IMR-90 (cell line): ENCODE measurements around the gene NCBP2L. TPM values are rescaled to one million over a fixed set of nuclear protein-coding genes. Genes with fewer than 3 reads are reported as not detected.

Source experiments
- ATAC-seq: fragments of 200-7000 bp; cut with Tn5 transposase; 2 replicates; pipeline ENCODE4 v1.9.1; 2020; ENCODE audit warnings: low read depth, mild to moderate bottlenecking, moderate library complexity
- BruUV-seq: library from RNA; stranded (reverse); fragments of 400-500 nt; replicated peaks from 2 replicates; lab custom pipeline; 2021; lab: Mats Ljungman, UMichigan
- CTCF ChIA-PET: fragments of 300-600 bp; formaldehyde crosslinking; extraction: SDS; loops from one replicate; lab custom pipeline; 2021; ENCODE audit warnings: antibody characterized with exemption; lab: Yijun Ruan, JAX
- POLR2A ChIA-PET: fragments of 300-600 bp; sonication (Branson Sonifier 250); formaldehyde crosslinking; loops from one replicate; lab custom pipeline; 2022; ENCODE audit warnings: antibody characterized with exemption; ENCODE audit not compliant: unreplicated experiment; lab: Charles Lee
- DNase-seq: peaks from one replicate; pipeline ENCODE4 v3.0.0; 2013
- H2AFZ ChIP-seq: replicated peaks from 2 replicates; pipeline ENCODE3; 2013; ENCODE audit warnings: low read length, mild to moderate bottlenecking; ENCODE audit not compliant: poor library complexity
- H2AK5ac ChIP-seq: 2 replicates; pipeline ENCODE4 v1.6.1; 2013; ENCODE audit warnings: low read depth, low read length, inconsistent platforms
- H2AK9ac ChIP-seq: replicated peaks from 2 replicates; pipeline ENCODE3; 2013; ENCODE audit warnings: mild to moderate bottlenecking, low read depth, low read length, moderate library complexity; ENCODE audit not compliant: poor library complexity
- H2BK120ac ChIP-seq: 2 replicates; pipeline ENCODE4 v1.6.1; 2013; ENCODE audit warnings: low read depth, low read length, inconsistent platforms
- H2BK15ac ChIP-seq: 3 replicates; pipeline ENCODE4 v1.6.1; 2013; ENCODE audit warnings: low read depth, low read length, inconsistent platforms
- H2BK20ac ChIP-seq: 2 replicates; pipeline ENCODE4 v1.6.1; 2013; ENCODE audit warnings: low read depth, mild to moderate bottlenecking, inconsistent platforms, low read length, moderate library complexity
- H2BK5ac ChIP-seq: 2 replicates; pipeline ENCODE4 v1.6.1; 2013; ENCODE audit warnings: mild to moderate bottlenecking, low read depth, low read length, inconsistent platforms; ENCODE audit not compliant: poor library complexity, severe bottlenecking
- H3K14ac ChIP-seq: replicated peaks from 2 replicates; pipeline ENCODE4 v1.6.1; 2013; ENCODE audit warnings: low read depth, low read length, inconsistent platforms
- H3K18ac ChIP-seq: 2 replicates; pipeline ENCODE4 v1.6.1; 2013; ENCODE audit warnings: low read depth, low read length, control low read depth
- H3K23ac ChIP-seq: 2 replicates; pipeline ENCODE4 v1.6.1; 2013; ENCODE audit warnings: low read depth, low read length, inconsistent platforms
- H3K27ac ChIP-seq: 2 replicates; pipeline ENCODE4 v1.5.1; 2013; ENCODE audit warnings: mild to moderate bottlenecking, control low read depth, low read length; ENCODE audit not compliant: insufficient read depth
- H3K27me3 ChIP-seq: 2 replicates; pipeline ENCODE4 v1.6.1; 2013; ENCODE audit warnings: low read length; ENCODE audit not compliant: control insufficient read depth, insufficient read depth
- H3K36me3 ChIP-seq: 2 replicates; pipeline ENCODE4 v1.6.1; 2013; ENCODE audit warnings: low read length, mixed read lengths; ENCODE audit not compliant: control insufficient read depth, insufficient read depth
- H3K4ac ChIP-seq: 2 replicates; pipeline ENCODE4 v1.6.1; 2013; ENCODE audit warnings: low read depth, low read length, inconsistent platforms
- H3K4me1 ChIP-seq: 2 replicates; pipeline ENCODE4 v1.6.1; 2013; ENCODE audit warnings: low read length, mixed read lengths; ENCODE audit not compliant: control insufficient read depth, insufficient read depth
- H3K4me2 ChIP-seq: 2 replicates; pipeline ENCODE4 v1.6.1; 2013; ENCODE audit warnings: low read depth, mild to moderate bottlenecking, control low read depth, low read length, moderate library complexity
- H3K4me3 ChIP-seq: 2 replicates; pipeline ENCODE4 v1.5.1; 2013; ENCODE audit warnings: low read depth, mild to moderate bottlenecking, control low read depth, low read length, moderate library complexity; ENCODE audit not compliant: insufficient read depth
- H3K56ac ChIP-seq: 2 replicates; pipeline ENCODE4 v1.6.1; 2013; ENCODE audit warnings: low read length, inconsistent platforms; ENCODE audit not compliant: insufficient read depth; ENCODE audit errors: extremely low read depth
- H3K79me1 ChIP-seq, 2 experiments: 2 replicates each; pipeline ENCODE4 v1.6.1; 2013; ENCODE audit warnings: low read length in 2 of 2, inconsistent platforms in 1 of 2, low read depth in 1 of 2
- H3K9ac ChIP-seq: 2 replicates; pipeline ENCODE4 v1.6.1; 2013; ENCODE audit warnings: low read depth, low read length, control low read depth
- H3K9me1 ChIP-seq: 2 replicates; pipeline ENCODE4 v1.6.1; 2013; ENCODE audit warnings: low read length, inconsistent platforms; ENCODE audit not compliant: insufficient read depth
- H3K9me3 ChIP-seq: 2 replicates; pipeline ENCODE4 v1.6.1; 2013; ENCODE audit warnings: low read length; ENCODE audit not compliant: control insufficient read depth, insufficient read depth
- H4K20me1 ChIP-seq: 2 replicates; pipeline ENCODE4 v1.6.1; 2013; ENCODE audit warnings: low read length, inconsistent platforms; ENCODE audit not compliant: insufficient read depth
- H4K5ac ChIP-seq: 2 replicates; pipeline ENCODE4 v1.6.1; 2013; ENCODE audit warnings: mild to moderate bottlenecking, low read depth, low read length, control low read depth
- H4K8ac ChIP-seq, 2 experiments: 2 replicates each; pipeline ENCODE4 v1.6.1; 2013; ENCODE audit warnings: low read depth in 2 of 2, low read length in 2 of 2, control low read depth in 1 of 2, inconsistent platforms in 1 of 2
- H4K91ac ChIP-seq: 2 replicates; pipeline ENCODE4 v1.6.1; 2013; ENCODE audit warnings: low read depth, low read length, inconsistent platforms; ENCODE audit not compliant: insufficient read depth
- BHLHE40 ChIP-seq: fragments of 150-350 bp; IDR thresholded peaks from 2 replicates; pipeline ENCODE4 v1.6.1; 2016; ENCODE audit warnings: mild to moderate bottlenecking, low read depth, low read length
- CEBPB ChIP-seq: IDR thresholded peaks from 2 replicates; pipeline ENCODE4 v1.6.1; 2012; ENCODE audit warnings: low read depth, low read length, improper control_type of control experiment
- CHD1 ChIP-seq: IDR thresholded peaks from 2 replicates; pipeline ENCODE4 v1.6.1; 2012; ENCODE audit warnings: low read depth, low read length, improper control_type of control experiment
- FOS ChIP-seq: fragments of 150-350 bp; IDR thresholded peaks from 2 replicates; pipeline ENCODE4 v1.6.1; 2016; ENCODE audit warnings: low read depth, low read length
- MAFK ChIP-seq: IDR thresholded peaks from 2 replicates; pipeline ENCODE4 v1.6.1; 2012; ENCODE audit warnings: low read depth, low read length, improper control_type of control experiment
- MAZ ChIP-seq: IDR thresholded peaks from 2 replicates; pipeline ENCODE4 v1.6.1; 2012; ENCODE audit warnings: low read depth, mild to moderate bottlenecking, low read length, improper control_type of control experiment, moderate library complexity, borderline replicate concordance
- MXI1 ChIP-seq: IDR thresholded peaks from 2 replicates; pipeline ENCODE4 v1.6.1; 2012; ENCODE audit warnings: low read depth, mild to moderate bottlenecking, low read length, moderate library complexity, borderline replicate concordance
- NFE2L2 ChIP-seq: fragments of 150-350 bp; IDR thresholded peaks from 2 replicates; pipeline ENCODE4 v1.6.1; 2016; ENCODE audit warnings: low read depth, mild to moderate bottlenecking, low read length
- POLR2A ChIP-seq: IDR thresholded peaks from 2 replicates; pipeline ENCODE4 v1.6.1; 2012; ENCODE audit warnings: mild to moderate bottlenecking, low read depth, low read length
- RAD21 ChIP-seq: IDR thresholded peaks from 2 replicates; pipeline ENCODE4 v1.6.1; 2012; ENCODE audit warnings: low read length, improper control_type of control experiment
- RCOR1 ChIP-seq: IDR thresholded peaks from 2 replicates; pipeline ENCODE4 v1.6.1; 2012; ENCODE audit warnings: mild to moderate bottlenecking, low read length, improper control_type of control experiment; ENCODE audit not compliant: insufficient replicate concordance
- RFX5 ChIP-seq: IDR thresholded peaks from 2 replicates; pipeline ENCODE4 v1.8.0; 2012; ENCODE audit warnings: low read depth, mild to moderate bottlenecking, low read length, moderate library complexity
- SMC3 ChIP-seq: fragments of 150-350 bp; IDR thresholded peaks from 2 replicates; pipeline ENCODE4 v1.6.1; 2016; ENCODE audit warnings: low read depth, mild to moderate bottlenecking, antibody characterized with exemption, low read length, moderate library complexity
- WGBS, 2 experiments: methylation state at CpG; one replicate each; pipeline versions ENCODE4 v1.1.5 to v1.1.7; 2013; ENCODE audit warnings: missing lambda C conversion rate in 2 of 2; ENCODE audit not compliant: insufficient read length in 1 of 2; ENCODE audit errors: extremely low coverage in 2 of 2; 5-methylcytosine and 5-hydroxymethylcytosine counted together
- dilution Hi-C: fragments of 300-500 bp; cut with HindIII; formaldehyde crosslinking; loops from one replicate; pipeline ENCODE4 v1.14.3; 2018; ENCODE audit warnings: low sequenced_read_pairs; ENCODE audit not compliant: unreplicated experiment
- in situ Hi-C: fragments of 300-500 bp; cut with MboI; formaldehyde crosslinking; loops from 3 replicates; pipeline ENCODE4 v1.14.3; 2019; ENCODE audit warnings: low sequenced_read_pairs, inconsistent platforms, mixed read lengths
- intact Hi-C: fragments of 100-400 bp; cut with micrococcal nuclease; formaldehyde crosslinking; loops from 2 replicates; pipeline ENCODE4 v1.10.0; 2022
- polyA plus RNA-seq, 3 experiments: library from polyadenylated mRNA; depleted of rRNA; stranded (reverse); fragments of >200 nt; gene quantifications; 2 replicates each; pipeline ENCODE4 v1.2.3, GENCODE V29; 2012; ENCODE audit warnings: low replicate concordance in 1 of 3
- total RNA-seq: library from RNA; depleted of rRNA; stranded (reverse); fragments of >200 nt; gene quantifications from 2 replicates; pipeline ENCODE4 v1.2.3, GENCODE V29; 2012
- TF ChIP-seq, protein P1 (sequence below): fragments of 150-350 bp; IDR thresholded peaks from 2 replicates; pipeline ENCODE4 v1.6.1; 2017; ENCODE audit warnings: mild to moderate bottlenecking, antibody characterized with exemption, low read length, low read depth
- TF ChIP-seq, protein P2 (sequence below): conservative IDR thresholded peaks from 2 replicates; pipeline ENCODE4 v1.5.1; 2012; ENCODE audit warnings: mild to moderate bottlenecking, low read depth, low read length, improper control_type of control experiment
- TF ChIP-seq, protein P3 (sequence below): fragments of 150-350 bp; IDR thresholded peaks from 2 replicates; pipeline ENCODE4 v1.6.1; 2016; ENCODE audit warnings: low read depth, mild to moderate bottlenecking, low read length, moderate library complexity, borderline replicate concordance

The NCBP2L gene
- total and polyA plus RNA-seq, 2 of the 4 experiments (the other 2 are of a cell fraction): not detected

DNA sequence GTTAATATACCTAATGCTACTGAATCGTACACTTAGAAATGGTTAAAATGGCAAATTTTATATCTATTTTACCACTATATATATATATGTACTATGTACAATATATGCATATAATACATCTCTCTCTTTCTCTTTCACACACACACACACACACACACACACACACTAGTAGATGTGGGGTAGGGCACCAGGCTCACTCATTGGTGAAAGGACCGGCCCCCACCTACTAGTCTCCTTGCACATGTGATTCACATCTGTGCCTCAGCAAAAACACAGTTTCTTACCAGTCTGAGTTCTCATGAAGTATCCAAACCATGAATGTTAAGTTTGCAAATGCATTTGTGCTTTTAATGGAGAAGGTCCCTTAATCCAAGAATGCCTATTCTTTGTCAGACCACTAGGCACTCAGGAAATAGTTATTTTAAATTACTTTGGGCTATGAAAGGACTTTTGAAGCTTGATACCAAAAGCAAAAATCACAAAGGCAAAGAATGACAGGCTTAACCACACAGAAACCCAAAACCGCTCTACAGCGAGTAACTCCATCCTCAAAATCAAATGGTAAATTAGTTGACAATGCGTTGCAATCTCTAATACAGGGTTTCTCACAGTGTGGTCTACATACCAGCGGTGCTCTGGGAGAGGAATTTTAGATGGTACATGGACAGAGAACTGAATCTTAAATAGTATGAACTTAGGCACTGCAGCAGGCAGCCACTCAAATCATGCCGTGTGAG, 7.8 kb upstream of the NCBP2L start:
- Histone ChIP-seq H3K4me2 (no peak overlapping the region), H2AK9ac (no peak overlapping the region), H3K27me3 (peaks cover 59% of the 10 kb centered on the region), H3K14ac (no peak overlapping the region), H2BK120ac (no peak overlapping the region), H3K4me3 (no peak overlapping the region), H3K79me1 (no peaks in the 10 kb centered on the region), H4K8ac (no peak overlapping the region), H2BK20ac (no peak overlapping the region), H3K9me3 (no peaks in the 10 kb centered on the region), H4K91ac (no peak overlapping the region), H2BK15ac (no peak overlapping the region), H2AFZ (no peak overlapping the region), H4K5ac (no peak overlapping the region), H2AK5ac (no peak overlapping the region), H3K23ac (no peak overlapping the region), H3K4me1 (no peaks in the 10 kb centered on the region), H3K9me1 (no peaks in the 10 kb centered on the region), H4K20me1 (peaks cover 3% of the 10 kb centered on the region; the same call in 1 of the 2 replicates), H3K36me3 (no peaks in the 10 kb centered on the region), H3K56ac (no peak overlapping the region), H3K4ac (no peak overlapping the region), H3K9ac (no peak overlapping the region), H3K27ac (no peak overlapping the region), H3K18ac (no peak overlapping the region), H2BK5ac (no peak overlapping the region)
- intact Hi-C loops: no loop called here
- ChIA-PET POLR2A (no interaction called here), CTCF (no interaction called here)
- ATAC-seq (no peak), DNase-seq (no peak)
- dilution Hi-C loops: no loop called here
- TF ChIP-seq BHLHE40: no peak
- TF ChIP-seq RCOR1: no peak
- TF ChIP-seq NFE2L2: no peak
- no peak for TF ChIP-seq MAZ
- TF ChIP-seq, protein P1, sequence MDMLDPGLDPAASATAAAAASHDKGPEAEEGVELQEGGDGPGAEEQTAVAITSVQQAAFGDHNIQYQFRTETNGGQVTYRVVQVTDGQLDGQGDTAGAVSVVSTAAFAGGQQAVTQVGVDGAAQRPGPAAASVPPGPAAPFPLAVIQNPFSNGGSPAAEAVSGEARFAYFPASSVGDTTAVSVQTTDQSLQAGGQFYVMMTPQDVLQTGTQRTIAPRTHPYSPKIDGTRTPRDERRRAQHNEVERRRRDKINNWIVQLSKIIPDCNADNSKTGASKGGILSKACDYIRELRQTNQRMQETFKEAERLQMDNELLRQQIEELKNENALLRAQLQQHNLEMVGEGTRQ: no peak
- no peak for TF ChIP-seq CEBPB
- TF ChIP-seq CHD1: no peak
- TF ChIP-seq SMC3: no peak
- TF ChIP-seq POLR2A: no peak
- no peak for TF ChIP-seq RAD21
- TF ChIP-seq MAFK: no peak
- TF ChIP-seq FOS: no peak
- TF ChIP-seq RFX5: no peak
- TF ChIP-seq, protein P2, sequence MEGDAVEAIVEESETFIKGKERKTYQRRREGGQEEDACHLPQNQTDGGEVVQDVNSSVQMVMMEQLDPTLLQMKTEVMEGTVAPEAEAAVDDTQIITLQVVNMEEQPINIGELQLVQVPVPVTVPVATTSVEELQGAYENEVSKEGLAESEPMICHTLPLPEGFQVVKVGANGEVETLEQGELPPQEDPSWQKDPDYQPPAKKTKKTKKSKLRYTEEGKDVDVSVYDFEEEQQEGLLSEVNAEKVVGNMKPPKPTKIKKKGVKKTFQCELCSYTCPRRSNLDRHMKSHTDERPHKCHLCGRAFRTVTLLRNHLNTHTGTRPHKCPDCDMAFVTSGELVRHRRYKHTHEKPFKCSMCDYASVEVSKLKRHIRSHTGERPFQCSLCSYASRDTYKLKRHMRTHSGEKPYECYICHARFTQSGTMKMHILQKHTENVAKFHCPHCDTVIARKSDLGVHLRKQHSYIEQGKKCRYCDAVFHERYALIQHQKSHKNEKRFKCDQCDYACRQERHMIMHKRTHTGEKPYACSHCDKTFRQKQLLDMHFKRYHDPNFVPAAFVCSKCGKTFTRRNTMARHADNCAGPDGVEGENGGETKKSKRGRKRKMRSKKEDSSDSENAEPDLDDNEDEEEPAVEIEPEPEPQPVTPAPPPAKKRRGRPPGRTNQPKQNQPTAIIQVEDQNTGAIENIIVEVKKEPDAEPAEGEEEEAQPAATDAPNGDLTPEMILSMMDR: no peak
- TF ChIP-seq, protein P3, sequence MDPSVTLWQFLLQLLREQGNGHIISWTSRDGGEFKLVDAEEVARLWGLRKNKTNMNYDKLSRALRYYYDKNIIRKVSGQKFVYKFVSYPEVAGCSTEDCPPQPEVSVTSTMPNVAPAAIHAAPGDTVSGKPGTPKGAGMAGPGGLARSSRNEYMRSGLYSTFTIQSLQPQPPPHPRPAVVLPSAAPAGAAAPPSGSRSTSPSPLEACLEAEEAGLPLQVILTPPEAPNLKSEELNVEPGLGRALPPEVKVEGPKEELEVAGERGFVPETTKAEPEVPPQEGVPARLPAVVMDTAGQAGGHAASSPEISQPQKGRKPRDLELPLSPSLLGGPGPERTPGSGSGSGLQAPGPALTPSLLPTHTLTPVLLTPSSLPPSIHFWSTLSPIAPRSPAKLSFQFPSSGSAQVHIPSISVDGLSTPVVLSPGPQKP: no peak
- TF ChIP-seq MXI1: no peak
- in situ Hi-C loops: no loop called here
- WGBS, 2 experiments: 100% methylated on average over 1 of the region's 7 CpGs; no CpG with 5 or more reads in 1 of the 2 experiments
- no TSS peak for BruUV-seq
